SU-DHL-6 (cell line): ENCODE results near the gene RPTOR.
"Not testable (repeated sequence)": the region's sequence is repeated elsewhere in the genome, so short reads cannot be mapped to it uniquely, and the experiment has no call there.

Experiments used
- H2AFZ ChIP-seq: fragments of 200-600 bp; sonication (generic); 2 replicates; pipeline ENCODE4 v1.6.1; 2014; ENCODE audit warnings: low read depth, mild to moderate bottlenecking, moderate library complexity, mixed read lengths, antibody characterized with exemption, low read length; ENCODE audit not compliant: severe bottlenecking
- H3F3A ChIP-seq: fragments of 200-600 bp; shearing (Covaris generic); 2 replicates; pipeline ENCODE4 v1.6.0; 2016; ENCODE audit warnings: antibody characterized with exemption, mild to moderate bottlenecking; ENCODE audit not compliant: insufficient read depth
- H3K27ac ChIP-seq: fragments of 200-600 bp; sonication (generic); 2 replicates; pipeline ENCODE4 v1.5.1; 2016; ENCODE audit warnings: low read depth, mild to moderate bottlenecking, low read length, moderate library complexity, mixed read lengths
- H3K27me3 ChIP-seq: fragments of 200-600 bp; sonication (generic), shearing (Covaris generic); 2 replicates; pipeline ENCODE4 v1.6.0; 2014; ENCODE audit warnings: mild to moderate bottlenecking, low read length
- H3K36me3 ChIP-seq: fragments of 200-600 bp; sonication (generic); 2 replicates; pipeline ENCODE4 v1.6.1; 2014; ENCODE audit warnings: mild to moderate bottlenecking, low read length, mixed read lengths
- H3K4me2 ChIP-seq: fragments of 300-600, 200-600 bp; shearing (Covaris generic), sonication (generic); 2 replicates; pipeline ENCODE4 v1.6.0; 2014; ENCODE audit warnings: low read length, low read depth, mild to moderate bottlenecking; ENCODE audit not compliant: poor library complexity, severe bottlenecking
- H3K4me3 ChIP-seq: fragments of 200-600 bp; sonication (generic); 2 replicates; pipeline ENCODE4 v1.5.1; 2014; ENCODE audit warnings: antibody characterized with exemption, low read length, mild to moderate bottlenecking, mixed read lengths; ENCODE audit not compliant: insufficient read depth, poor library complexity, severe bottlenecking
- H3K79me2 ChIP-seq: fragments of 200-600 bp; sonication (generic); 2 replicates; pipeline ENCODE4 v1.6.1; 2014; ENCODE audit warnings: mild to moderate bottlenecking, low read length, moderate library complexity; ENCODE audit not compliant: insufficient read depth
- H3K9ac ChIP-seq: fragments of 200-600 bp; sonication (generic); 2 replicates; pipeline ENCODE4 v1.7.0; 2014; ENCODE audit warnings: mild to moderate bottlenecking, low read length
- H3K9me2 ChIP-seq: fragments of 200-600 bp; sonication (generic); replicated peaks from 2 replicates; pipeline ENCODE4 v1.6.1; 2014; ENCODE audit warnings: low read length; ENCODE audit not compliant: insufficient read depth
- H3K9me3 ChIP-seq: fragments of 200-600 bp; sonication (generic); 2 replicates; pipeline ENCODE4 v1.6.1; 2014; ENCODE audit warnings: low read length, mixed read lengths; ENCODE audit not compliant: insufficient read depth
- H4K20me1 ChIP-seq: fragments of 200-600 bp; sonication (generic); 2 replicates; pipeline ENCODE4 v1.6.1; 2014; ENCODE audit warnings: low read depth, mild to moderate bottlenecking, antibody characterized with exemption, low read length, moderate library complexity, mixed read lengths
- CTCF ChIP-seq: fragments of 200-600 bp; sonication (generic); IDR thresholded peaks from one replicate; pipeline ENCODE4 v1.5.1; 2017; ENCODE audit warnings: antibody characterized with exemption, mild to moderate bottlenecking, low read length, moderate library complexity; ENCODE audit not compliant: insufficient read depth, poor library complexity, severe bottlenecking
- EZH2phosphoT487 ChIP-seq: fragments of 200-600 bp; sonication (generic), shearing (Covaris generic); conservative IDR thresholded peaks from 2 replicates; pipeline ENCODE4 v1.6.1; 2018; ENCODE audit warnings: mild to moderate bottlenecking, antibody characterized with exemption, low read length, moderate library complexity, mixed read lengths

RPTOR gene

GRCh38 chr17:80696964-80697363 is 152.3 kb downstream of the RPTOR start:
- H4K20me1 ChIP-seq, result no peaks in the 10 kb centered on the region
- no peaks in the 10 kb centered on the region for H3K9me2 ChIP-seq
- H2AFZ ChIP-seq, result no peak overlapping the region
- no peak overlapping the region for H3K4me3 ChIP-seq
- TF ChIP-seq CTCF (no peak), EZH2phosphoT487 (no peak)
- H3K9ac ChIP-seq, result no peak overlapping the region
- H3K27me3 ChIP-seq, result no peaks in the 10 kb centered on the region
- no peaks in the 10 kb centered on the region for H3K9me3 ChIP-seq
- no peak overlapping the region for H3K4me2 ChIP-seq
- no peaks in the 10 kb centered on the region for H3F3A ChIP-seq
- H3K36me3 ChIP-seq, result no peaks in the 10 kb centered on the region
- H3K79me2 ChIP-seq, result peaks cover 24% of the 10 kb centered on the region
- H3K27ac ChIP-seq, result no peak overlapping the region

DNA sequence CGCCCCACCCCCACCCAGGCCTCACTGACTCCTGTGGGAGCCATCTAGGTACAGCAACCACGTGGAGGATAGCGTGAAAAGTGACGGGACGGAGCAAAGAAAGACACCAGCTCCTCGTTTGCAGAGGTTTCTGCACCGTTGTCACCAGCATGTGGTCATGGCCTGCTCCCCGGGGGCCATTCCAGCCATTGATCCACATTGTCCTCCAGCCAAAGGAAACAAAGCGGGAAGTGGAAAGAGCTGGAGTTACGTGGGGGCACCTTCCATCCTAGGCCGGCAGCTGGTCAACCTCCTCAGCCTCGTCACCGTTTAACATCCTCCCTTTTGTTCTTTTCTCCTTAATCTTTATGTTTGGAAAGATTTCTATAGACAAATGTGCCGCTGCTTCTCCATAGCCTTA is 153.7 kb downstream of the RPTOR start:
- TF ChIP-seq CTCF (no peak), EZH2phosphoT487 (no peak)
- Histone ChIP-seq H3K4me2 (no peak overlapping the region), H3K9me3 (no peaks in the 10 kb centered on the region), H2AFZ (no peak overlapping the region), H3K4me3 (no peak overlapping the region), H3K9me2 (no peaks in the 10 kb centered on the region), H3K79me2 (peaks cover 24% of the 10 kb centered on the region), H3K27me3 (no peaks in the 10 kb centered on the region), H3F3A (no peaks in the 10 kb centered on the region), H3K9ac (no peak overlapping the region), H3K36me3 (no peaks in the 10 kb centered on the region), H3K27ac (no peak overlapping the region), H4K20me1 (no peaks in the 10 kb centered on the region)

GRCh38 chr17:80699205-80699604 is 154.6 kb downstream of the RPTOR start:
- H3K9ac ChIP-seq, H3K4me2 ChIP-seq, H3K4me3 ChIP-seq, H3F3A ChIP-seq, H3K27me3 ChIP-seq, H3K36me3 ChIP-seq, H3K9me2 ChIP-seq, H4K20me1 ChIP-seq, H3K9me3 ChIP-seq, H3K27ac ChIP-seq, H2AFZ ChIP-seq: not testable (repeated sequence)
- H3K79me2 ChIP-seq, result peaks cover 22% of the 10 kb centered on the region

DNA sequence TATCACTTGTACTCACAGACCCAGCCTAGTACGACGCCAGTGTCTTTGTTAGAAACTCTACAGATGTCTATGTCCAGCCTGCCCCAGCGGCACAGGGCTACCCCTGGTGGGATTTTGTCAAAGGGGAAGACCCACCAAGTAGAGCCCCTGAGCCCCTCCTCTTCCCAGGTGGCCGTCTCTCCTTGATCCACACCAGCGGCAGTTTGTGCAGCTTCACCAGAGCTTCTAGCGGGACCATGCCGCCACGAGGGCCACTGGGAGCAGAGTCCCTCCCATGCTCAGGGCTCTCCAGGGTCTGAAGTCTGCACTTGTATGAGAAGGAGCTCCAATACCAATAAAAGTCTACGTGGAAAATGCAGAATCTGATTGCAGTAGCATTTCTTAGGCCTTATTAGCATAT is 157.1 kb downstream of the RPTOR start:
- Histone ChIP-seq H4K20me1 (no peaks in the 10 kb centered on the region), H3K9ac (no peak overlapping the region), H3K27ac (no peak overlapping the region), H3K27me3 (no peaks in the 10 kb centered on the region), H3K9me3 (no peaks in the 10 kb centered on the region), H3K36me3 (no peaks in the 10 kb centered on the region), H3K4me2 (no peak overlapping the region), H3F3A (no peaks in the 10 kb centered on the region), H2AFZ (no peak overlapping the region), H3K9me2 (no peaks in the 10 kb centered on the region), H3K79me2 (peaks cover 20% of the 10 kb centered on the region), H3K4me3 (no peak overlapping the region)
- TF ChIP-seq CTCF (no peak), EZH2phosphoT487 (no peak)
